ENCODE data around the gene TAS2R60. TPM values are rescaled to one million over a fixed set of nuclear protein-coding genes. Genes with fewer than 3 reads are reported as not detected.

Gene TAS2R60
- total RNA-seq, 1 donor from 2014 or later: not detected

GRCh38 chr7:143459359-143459758 is 16.1 kb downstream of the TAS2R60 start:
- peaks cover 13% of the 10 kb centered on the region for H3K4me1 Mint-ChIP-seq (ENCODE audit: low read depth)
- no peak for DNase-seq (ENCODE audit: low spot score)
- no peak for TF ChIP-seq CTCF (IDR thresholded peaks at IDR 0.05)
- H3K4me3 Mint-ChIP-seq (ENCODE audit: unreplicated experiment): no peak overlapping the region
- H3K27ac Mint-ChIP-seq (ENCODE audit: unreplicated experiment): no peak overlapping the region
- peaks cover 8% of the 10 kb centered on the region for H3K9me3 Mint-ChIP-seq (ENCODE audit: low read depth)
- peaks cover 7% of the 10 kb centered on the region for H3K27me3 Mint-ChIP-seq (ENCODE audit: low read depth)
- H3K36me3 Mint-ChIP-seq (ENCODE audit: low read depth): no peaks in the 10 kb centered on the region

- TF ChIP-seq CTCF (IDR thresholded peaks at IDR 0.05): no peak
- H3K4me1 Mint-ChIP-seq (ENCODE audit: low read depth): peaks cover 13% of the 10 kb centered on the region
- no peak for DNase-seq (ENCODE audit: low spot score)
- peaks cover 8% of the 10 kb centered on the region for H3K9me3 Mint-ChIP-seq (ENCODE audit: low read depth)
- peaks cover 16% of the 10 kb centered on the region for H3K27me3 Mint-ChIP-seq (ENCODE audit: low read depth)
- no peak overlapping the region for H3K27ac Mint-ChIP-seq (ENCODE audit: unreplicated experiment)
- no peaks in the 10 kb centered on the region for H3K36me3 Mint-ChIP-seq (ENCODE audit: low read depth)
- H3K4me3 Mint-ChIP-seq (ENCODE audit: unreplicated experiment): no peak overlapping the region
Measured at GRCh38 chr7:143460271-143460979, 17.2 kb downstream of the TAS2R60 start.

- H3K4me1 Mint-ChIP-seq (ENCODE audit: low read depth): peaks cover 6% of the 10 kb centered on the region
- peaks cover 8% of the 10 kb centered on the region for H3K9me3 Mint-ChIP-seq (ENCODE audit: low read depth)
- no peak for DNase-seq (ENCODE audit: low spot score)
- TF ChIP-seq CTCF (IDR thresholded peaks at IDR 0.05): no peak
- no peaks in the 10 kb centered on the region for H3K36me3 Mint-ChIP-seq (ENCODE audit: low read depth)
- no peak overlapping the region for H3K4me3 Mint-ChIP-seq (ENCODE audit: unreplicated experiment)
- H3K27ac Mint-ChIP-seq (ENCODE audit: unreplicated experiment): no peak overlapping the region
- H3K27me3 Mint-ChIP-seq (ENCODE audit: low read depth): peaks cover 21% of the 10 kb centered on the region
Measured at GRCh38 chr7:143462045-143462444, 18.8 kb downstream of the TAS2R60 start.

GRCh38 chr7:143463556-143463955 is 20.3 kb downstream of the TAS2R60 start:
- no peak overlapping the region for H3K4me3 Mint-ChIP-seq (ENCODE audit: unreplicated experiment)
- H3K27me3 Mint-ChIP-seq (ENCODE audit: low read depth): peaks cover 29% of the 10 kb centered on the region
- no peak for TF ChIP-seq CTCF (IDR thresholded peaks at IDR 0.05)
- H3K27ac Mint-ChIP-seq (ENCODE audit: unreplicated experiment): no peak overlapping the region
- peaks cover 8% of the 10 kb centered on the region for H3K9me3 Mint-ChIP-seq (ENCODE audit: low read depth)
- no peaks in the 10 kb centered on the region for H3K36me3 Mint-ChIP-seq (ENCODE audit: low read depth)
- no peak for DNase-seq (ENCODE audit: low spot score)
- H3K4me1 Mint-ChIP-seq (ENCODE audit: low read depth): no peaks in the 10 kb centered on the region

GRCh38 chr7:143463957-143464356 is 20.7 kb downstream of the TAS2R60 start:
- Mint-ChIP-seq H3K27ac (ENCODE audit: unreplicated experiment) (no peak overlapping the region), H3K27me3 (ENCODE audit: low read depth) (peaks cover 29% of the 10 kb centered on the region), H3K4me1 (ENCODE audit: low read depth) (no peaks in the 10 kb centered on the region), H3K36me3 (ENCODE audit: low read depth) (no peaks in the 10 kb centered on the region), H3K9me3 (ENCODE audit: low read depth) (peaks cover 8% of the 10 kb centered on the region), H3K4me3 (ENCODE audit: unreplicated experiment) (no peak overlapping the region)
- no peak for TF ChIP-seq CTCF (IDR thresholded peaks at IDR 0.05)
- DNase-seq (ENCODE audit: low spot score): no peak

Measured in chondrocyte (in vitro differentiated cells).